Endometrial microvascular endothelial cells (primary cell): ENCODE data around the gene HID1. TPM values are rescaled to one million over a fixed set of nuclear protein-coding genes. Genes with fewer than 3 reads are reported as not detected.
"Not testable (repeated sequence)": the region's sequence is repeated elsewhere in the genome, so short reads cannot be mapped to it uniquely, and the experiment has no call there.

Experiments
- in situ Hi-C: cut with HindIII; loops from 2 replicates; pipeline ENCODE4 v1.10.0; 2017; ENCODE audit warnings: low sequenced_read_pairs, low pct_unique_long_range_greater_than_20kb; ENCODE audit errors: inconsistent ontology term
- total RNA-seq: library from RNA; depleted of rRNA; stranded (reverse); fragments of >200 nt; gene quantifications from one replicate; pipeline ENCODE4 v1.2.3, GENCODE V29; 2015; ENCODE audit errors: inconsistent ontology term

Gene HID1, protein sequence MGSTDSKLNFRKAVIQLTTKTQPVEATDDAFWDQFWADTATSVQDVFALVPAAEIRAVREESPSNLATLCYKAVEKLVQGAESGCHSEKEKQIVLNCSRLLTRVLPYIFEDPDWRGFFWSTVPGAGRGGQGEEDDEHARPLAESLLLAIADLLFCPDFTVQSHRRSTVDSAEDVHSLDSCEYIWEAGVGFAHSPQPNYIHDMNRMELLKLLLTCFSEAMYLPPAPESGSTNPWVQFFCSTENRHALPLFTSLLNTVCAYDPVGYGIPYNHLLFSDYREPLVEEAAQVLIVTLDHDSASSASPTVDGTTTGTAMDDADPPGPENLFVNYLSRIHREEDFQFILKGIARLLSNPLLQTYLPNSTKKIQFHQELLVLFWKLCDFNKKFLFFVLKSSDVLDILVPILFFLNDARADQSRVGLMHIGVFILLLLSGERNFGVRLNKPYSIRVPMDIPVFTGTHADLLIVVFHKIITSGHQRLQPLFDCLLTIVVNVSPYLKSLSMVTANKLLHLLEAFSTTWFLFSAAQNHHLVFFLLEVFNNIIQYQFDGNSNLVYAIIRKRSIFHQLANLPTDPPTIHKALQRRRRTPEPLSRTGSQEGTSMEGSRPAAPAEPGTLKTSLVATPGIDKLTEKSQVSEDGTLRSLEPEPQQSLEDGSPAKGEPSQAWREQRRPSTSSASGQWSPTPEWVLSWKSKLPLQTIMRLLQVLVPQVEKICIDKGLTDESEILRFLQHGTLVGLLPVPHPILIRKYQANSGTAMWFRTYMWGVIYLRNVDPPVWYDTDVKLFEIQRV
- 5.2 TPM for total RNA-seq

DNA sequence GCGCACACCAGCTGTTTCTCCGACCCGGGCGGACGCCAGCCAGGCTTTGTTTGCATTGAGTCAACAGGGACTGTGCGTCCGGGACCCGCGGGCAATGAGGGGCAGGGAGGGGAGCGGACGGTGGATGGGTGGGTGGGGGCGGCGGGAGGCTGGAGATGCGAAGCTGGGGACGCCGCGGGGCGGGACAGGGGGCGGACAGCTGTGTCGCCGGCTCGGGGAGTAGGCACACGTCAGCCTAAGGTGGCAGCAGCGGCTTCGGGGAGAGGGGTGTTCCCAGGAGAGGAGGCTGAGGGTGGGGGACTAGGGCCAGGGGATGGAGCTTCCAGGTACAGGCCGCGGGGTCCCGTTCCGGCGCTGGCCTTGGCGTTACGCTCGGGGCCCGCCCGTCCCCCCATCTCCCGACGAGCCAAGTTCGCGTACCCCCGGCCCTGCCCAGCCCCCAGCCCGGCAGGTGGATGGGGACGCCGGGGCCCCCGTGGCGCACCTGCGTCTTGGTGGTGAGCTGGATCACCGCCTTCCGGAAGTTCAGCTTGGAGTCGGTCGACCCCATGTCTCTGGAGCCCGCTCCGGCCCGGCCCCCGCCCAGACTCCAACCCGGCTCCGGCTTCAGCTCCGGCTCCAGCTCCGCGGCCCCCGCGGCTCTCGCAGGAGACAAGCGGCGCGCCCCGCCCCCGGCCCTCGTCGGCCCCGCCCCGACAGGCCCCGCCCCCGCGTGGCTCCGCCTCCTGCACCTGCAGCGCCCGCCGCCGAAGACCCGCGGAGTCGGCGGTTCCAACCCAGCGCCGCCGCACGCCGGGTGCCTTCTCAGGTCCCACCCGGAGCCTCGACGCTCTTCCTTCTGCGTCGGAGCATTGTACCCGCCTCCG is at the start of gene HID1:
Gene HID1 (minus strand): TSS at position 653 of the 866 bp plus-strand sequence. CDS start 103 bp downstream, at position 550.
- in situ Hi-C loops, result no loop called here

DNA sequence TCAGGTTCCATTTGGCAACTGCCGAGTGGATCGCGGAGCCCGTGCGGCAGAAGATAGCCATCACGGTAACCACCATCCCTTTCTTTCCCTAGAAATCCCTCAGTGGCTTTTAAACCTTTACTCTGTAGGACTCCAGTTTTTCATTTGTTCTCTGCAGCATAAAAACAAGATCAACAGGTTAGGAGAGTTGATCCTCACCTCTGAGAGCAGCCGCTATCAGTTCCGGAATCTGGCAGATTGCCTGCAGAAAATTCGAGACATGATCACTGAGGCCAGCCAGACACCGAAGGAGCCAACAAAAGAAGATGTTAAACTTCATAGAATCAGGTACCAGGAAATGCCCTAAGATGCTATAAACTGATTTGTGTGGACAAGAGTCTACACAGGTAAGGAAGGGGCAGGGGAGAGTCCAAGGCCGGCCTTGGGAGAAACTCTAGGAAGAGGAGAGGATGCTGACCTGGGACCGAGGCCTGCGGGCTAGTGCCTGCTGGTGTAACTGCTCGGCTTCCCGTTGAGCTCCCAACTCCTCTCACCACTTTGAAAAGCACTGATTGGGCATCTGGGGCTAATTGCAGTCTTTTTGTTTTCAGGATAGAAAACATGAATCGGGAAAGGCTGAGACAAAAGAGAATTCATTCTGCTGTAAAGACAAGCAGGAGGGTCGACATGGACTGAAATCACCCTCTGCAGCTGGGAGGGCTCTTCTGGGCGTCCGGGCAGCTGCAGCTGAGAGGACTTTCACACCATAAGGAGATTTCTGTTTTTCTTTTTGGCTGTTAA is 48.0 kb upstream of the HID1 start:
- in situ Hi-C loops, result no loop called here

DNA sequence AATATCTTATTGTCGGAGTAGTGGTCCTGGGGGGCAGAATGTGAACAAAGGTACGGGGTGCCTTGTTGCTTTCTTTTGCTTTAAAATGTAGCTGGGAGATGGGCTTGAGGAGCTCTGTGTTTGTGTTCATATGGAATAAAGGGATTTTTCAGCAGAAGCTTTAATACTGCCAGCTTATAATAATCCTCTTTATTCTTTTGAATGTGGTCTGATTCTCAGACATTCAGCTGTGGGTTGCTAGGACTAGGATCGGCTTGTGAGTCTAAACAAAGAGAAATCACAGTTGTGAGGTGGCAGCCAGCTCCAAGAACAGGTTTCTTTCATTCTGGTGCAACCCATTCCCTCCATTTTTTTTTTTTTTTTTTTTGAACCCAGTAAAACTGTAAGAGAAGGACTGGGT is 47.2 kb upstream of the HID1 start:
- in situ Hi-C loops, result no loop called here

DNA sequence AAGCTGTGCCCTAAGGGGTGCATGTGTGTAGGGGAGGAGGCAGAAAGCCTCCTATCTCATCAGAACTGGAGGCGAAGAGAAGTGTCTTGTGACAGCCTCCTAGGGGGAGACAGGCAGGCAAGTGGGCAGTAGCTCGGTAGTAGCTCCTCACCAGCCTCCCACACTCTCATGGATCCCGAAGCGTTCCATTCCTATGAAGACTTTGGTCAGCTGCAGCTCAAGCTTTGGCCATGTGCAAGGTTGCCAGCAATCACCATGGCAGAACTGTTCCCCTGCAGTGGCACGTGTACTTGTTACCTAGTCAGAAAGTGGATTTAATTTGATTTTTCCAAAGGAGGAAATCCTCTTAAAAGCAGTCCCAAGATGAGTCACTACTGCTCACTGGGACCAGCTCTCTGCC is 46.6 kb upstream of the HID1 start:
- in situ Hi-C loops, result no loop called here

DNA sequence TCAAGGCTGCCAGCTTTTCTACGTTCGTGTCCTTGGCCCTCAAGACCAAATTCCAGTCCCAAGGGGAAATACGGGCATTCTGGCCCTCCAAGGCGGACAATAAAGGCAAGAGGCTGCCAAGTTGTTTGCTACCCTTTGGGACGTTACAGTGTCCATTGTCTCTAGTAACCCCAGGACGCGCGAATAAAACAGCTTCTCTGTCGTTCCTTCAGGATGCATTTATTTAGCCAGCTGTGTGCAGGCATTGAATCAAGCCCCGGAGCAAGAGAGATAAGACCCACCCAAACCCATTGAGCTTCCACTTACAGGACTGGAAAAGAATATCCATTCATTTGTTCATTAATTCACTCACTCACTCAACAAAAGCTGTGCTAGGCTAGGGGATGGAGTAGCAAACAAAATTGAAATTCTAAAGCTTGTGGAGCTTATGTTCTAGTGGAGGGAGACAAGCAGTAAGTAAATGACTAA is 40.6 kb upstream of the HID1 start:
- in situ Hi-C loops, result no loop called here

DNA sequence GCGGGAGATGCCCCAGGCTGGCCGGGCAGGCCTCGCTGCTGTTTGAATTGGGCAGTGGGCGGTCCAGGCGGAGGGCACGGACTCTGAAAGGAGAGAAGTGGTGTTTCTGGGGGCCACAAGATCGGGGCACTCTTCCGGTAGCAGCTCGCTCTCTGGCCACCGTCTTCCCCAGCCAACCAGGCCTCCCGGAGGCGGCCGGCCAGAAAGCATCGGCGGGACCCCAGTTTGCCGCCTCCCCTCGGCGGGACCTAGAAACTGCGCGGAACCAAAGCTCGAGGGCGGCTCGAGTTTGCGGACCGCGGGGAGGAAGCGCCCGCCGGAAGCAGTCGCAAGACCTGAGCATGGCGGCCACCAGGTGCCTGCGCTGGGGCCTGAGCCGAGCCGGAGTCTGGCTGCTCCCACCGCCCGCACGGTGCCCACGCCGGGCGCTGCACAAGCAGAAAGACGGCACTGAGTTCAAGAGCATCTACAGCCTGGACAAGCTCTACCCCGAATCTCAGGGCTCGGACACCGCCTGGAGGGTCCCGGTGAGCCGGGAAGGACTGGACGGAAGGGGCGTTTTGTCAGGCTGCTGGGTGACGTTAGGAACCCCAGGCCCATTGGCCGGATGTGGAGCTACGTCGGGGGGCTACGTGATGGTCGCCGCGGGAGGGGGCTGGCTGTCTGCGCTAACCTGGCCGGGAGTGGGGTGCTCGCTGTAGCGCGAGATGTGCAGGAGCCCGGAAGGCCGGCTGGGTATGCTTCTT is 40.0 kb upstream of the HID1 start, which contains the start of gene MRPL58:
Gene MRPL58 (plus strand): TSS at position 325 of the 746 bp plus-strand sequence. CDS start 17 bp downstream, at position 342.
- in situ Hi-C loops, result no loop called here

DNA sequence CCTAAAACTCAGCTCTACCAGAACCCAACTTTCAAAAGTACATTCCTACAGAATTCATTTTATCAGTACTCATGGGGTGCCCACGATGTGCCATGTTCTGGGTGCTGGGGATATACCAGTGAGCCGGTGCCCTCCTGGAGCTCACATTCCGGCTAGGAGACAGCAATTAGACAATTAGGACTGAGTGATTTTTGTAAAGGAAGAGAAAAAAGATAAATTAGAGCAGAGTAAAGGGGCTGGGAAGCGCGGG is 39.5 kb upstream of the HID1 start:
- in situ Hi-C loops, result no loop called here

DNA sequence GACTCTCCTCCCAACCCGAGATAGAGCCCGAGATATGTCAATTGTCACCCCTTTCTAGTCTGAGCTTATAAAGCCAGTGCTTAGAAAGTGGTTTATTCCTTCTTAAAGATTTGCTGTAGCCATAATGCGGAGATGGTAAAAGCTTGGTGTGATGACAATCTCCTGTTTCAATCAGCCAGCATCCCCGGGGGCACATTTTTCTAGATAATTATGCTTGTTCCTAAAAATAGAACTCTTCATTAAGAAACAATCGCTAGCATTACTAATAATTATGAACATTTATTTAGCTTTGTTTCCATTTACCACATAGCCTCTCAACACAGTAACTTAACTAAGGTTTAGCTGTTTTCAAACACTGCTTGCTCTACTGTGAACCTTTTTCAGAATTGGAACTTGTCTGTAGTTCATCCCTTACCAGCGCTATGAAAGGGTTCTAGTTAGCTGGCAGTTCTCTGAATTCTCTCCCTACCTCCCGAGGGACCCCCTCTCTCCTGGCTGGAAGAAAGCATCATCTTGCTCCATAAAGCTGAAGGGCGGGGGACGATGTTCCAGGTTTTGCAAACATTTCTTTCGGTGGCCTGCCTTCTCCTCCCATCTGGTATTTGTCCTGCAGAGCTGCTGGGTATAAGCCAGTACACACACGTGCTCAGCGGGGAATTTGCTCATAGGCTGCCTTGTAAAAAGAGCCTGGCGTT is 39.0 kb upstream of the HID1 start:
- in situ Hi-C loops, result no loop called here

DNA sequence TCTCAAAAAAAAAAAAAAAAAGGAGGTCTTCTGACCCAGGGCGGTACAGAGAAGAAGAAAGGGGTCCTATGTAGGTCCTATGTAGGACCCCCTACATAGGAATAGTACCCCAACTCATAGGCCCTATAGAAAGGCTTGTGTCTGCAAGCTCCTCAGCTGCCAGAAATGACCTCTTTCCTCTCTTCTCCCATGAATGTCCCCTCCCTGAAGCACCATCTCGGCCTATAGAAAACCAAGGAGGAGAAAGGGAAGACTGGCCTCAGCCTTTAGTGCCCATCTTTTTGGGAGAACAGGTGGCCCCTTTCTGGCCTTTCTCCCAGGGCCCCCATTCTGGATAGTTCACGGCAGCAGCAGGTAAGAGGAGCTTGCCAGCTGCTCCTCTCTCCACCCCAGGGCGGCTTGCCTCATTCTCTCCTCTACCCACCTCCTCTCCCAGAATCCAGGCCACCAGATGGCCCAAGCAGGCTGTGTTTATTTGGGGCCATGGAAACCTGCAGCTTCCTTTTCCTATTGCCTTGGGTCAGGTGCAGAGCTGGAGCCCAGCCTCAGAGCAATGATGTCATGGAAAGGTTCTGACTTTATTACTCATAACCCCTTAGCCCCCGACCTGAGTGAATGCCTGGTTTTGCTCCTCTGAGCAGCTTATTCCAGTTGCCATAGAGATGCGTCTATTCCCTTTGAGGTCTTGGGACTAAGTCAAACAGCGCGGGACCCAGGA is 38.3 kb upstream of the HID1 start:
- in situ Hi-C loops, result no loop called here

DNA sequence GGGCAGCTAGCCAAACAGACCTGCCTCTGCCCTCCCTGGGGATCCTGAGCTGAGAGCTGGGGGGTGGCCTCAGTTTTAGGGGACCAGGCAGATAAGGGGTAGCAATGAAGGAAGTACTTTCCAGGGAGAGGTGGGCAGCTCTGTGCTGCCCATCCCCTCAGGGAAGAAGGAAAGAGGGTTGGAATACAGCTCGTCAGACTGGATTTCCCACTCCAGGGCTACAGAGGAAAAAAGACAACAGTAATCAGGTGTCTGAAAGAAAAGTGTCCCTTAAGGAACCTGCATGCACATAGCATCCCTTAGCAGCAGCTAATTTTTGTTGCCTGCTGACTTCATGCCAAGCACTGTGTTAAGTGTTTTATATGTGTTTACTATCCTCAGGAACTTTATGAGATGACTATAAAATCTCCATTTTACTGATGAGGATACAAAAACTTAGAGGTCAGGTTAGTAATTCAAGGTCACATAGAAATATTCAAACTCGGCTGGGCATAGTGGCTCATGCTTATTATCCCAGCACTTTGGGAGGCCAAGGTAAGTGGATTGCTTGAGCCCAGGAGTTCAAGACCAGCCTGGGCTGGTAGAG is 36.7 kb upstream of the HID1 start:
- in situ Hi-C loops, result no loop called here

DNA sequence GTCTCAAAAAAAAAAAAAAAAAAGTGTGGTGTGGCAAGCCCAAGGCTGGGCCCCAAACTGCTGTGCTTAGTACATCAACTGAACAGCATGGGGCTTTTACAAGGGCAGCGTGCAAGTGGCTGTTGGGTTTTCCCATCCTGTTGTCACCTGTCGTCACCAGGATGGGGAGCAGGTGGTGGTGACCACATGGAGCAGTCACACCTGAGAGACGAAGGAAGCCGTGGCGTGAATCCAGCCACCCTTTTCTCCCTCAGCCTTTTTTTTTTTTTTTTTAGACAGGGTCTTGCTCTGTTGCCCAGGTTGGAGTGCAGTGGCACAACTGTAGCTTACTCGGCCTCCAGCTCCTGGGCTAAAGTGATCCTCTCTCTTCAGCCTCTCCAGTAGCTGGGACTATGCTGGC is 35.8 kb upstream of the HID1 start:
- in situ Hi-C loops, result no loop called here

DNA sequence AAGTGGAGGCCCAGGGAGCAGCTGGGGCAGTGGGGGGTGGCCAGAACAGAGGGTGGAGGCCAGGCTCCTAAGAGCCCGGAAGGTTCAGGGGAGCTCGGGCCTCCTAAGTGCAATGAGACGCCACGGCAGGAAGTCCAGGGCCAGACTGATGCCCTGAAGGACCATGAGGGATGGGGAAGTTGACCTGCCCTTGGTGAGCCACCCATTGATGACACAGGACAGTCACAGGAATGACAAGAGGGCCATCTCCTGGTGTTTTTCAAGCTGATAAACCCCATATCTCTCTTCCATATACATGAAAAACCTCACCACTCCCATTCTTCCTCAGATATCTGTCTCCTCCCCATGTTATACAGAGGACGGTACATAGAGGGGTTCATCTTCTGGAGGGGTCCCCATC is 34.1 kb upstream of the HID1 start:
- in situ Hi-C loops, result no loop called here

DNA sequence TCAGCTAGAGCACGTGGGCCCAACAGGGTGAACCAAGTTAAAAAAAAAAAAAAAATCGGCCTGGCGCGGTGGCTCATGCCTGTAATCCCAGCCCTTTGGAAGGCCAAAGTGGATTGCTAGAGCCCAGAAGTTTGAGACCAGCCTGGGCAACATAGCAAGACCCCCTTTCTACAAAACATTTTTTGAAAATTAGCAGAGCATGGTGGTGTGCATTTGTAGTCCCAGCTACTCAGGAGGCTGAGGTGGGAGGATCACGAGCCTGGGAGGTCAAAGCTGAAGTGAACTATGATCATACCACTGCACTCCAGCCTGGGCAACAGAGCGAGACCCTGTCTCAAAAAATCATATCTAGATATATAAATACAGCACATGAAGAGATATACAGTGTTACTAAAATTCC is 33.5 kb upstream of the HID1 start:
- in situ Hi-C loops, result not testable (repeated sequence)

DNA sequence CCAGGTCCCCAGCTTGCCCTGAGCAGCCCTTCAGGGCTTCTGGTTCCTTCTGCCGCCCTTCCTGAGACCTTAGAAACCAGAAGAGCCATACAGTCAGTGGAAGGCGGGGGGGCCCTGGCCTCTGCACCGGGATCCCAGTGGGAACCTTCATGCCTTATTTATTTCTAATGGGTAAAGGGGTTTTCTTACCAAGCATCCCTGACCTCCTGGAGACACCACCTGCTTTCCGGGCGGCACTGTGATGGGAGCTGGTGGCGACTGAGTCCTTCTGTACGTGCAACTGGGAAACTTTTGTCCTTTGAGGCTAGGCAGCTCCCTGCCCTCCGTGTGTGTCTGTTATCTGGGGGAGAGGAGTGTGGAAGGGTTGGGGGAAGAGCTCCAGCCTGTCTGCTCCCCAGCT is 32.7 kb upstream of the HID1 start:
- in situ Hi-C loops, result no loop called here

DNA sequence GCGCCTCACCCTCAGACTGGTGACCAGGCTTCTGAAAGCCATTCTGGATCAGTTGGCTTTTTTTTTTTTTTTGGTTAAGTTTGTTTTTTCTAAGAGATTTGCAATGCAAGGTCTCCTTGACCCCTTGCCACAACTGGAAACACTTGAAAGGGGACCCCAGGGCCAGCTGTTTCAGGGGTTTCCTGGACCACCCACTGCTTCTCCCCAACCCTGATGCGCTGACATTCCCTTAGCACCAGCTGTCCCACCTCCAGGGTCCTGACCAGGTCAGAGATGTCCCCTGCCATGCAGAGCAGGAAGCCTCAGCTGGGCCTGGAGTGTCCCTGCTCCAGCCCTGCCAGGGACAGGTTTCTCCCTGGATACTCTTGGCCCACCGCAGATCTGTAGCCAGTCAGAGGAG is 31.8 kb upstream of the HID1 start:
- in situ Hi-C loops, result no loop called here

DNA sequence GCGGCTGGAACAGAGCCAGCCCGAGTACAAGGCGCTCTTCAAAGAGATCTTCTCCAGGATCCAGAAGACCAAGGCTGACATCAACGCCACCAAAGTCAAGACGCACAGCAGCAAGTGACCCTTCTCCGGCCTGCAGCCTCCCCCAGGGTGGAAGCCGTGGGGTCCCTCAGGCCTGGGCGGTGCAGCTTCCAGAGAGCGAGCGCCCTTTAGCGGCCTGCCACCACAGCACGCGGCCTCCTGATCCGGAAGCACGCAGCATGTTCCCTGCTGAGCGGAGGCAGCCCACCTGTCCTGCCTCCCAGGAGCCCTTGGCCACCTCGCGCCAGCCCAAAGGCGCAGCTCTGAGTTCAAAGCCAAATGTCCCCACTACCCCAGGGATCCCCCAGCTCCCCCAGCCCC is 31.4 kb upstream of the HID1 start:
- in situ Hi-C loops, result no loop called here
